Kidney epithelial cell (primary cell): Measurements from ENCODE around the gene MEPE. TPM values are rescaled to one million over a fixed set of nuclear protein-coding genes. Genes with fewer than 3 reads are reported as not detected.

Source experiments
- DNase-seq: peaks from one replicate; pipeline ENCODE4 v3.0.0-alpha.2; 2010; ENCODE audit warnings: low read depth
- H3K27me3 ChIP-seq: 2 replicates; pipeline ENCODE4 v1.6.0; 2011; ENCODE audit warnings: low read length; ENCODE audit not compliant: control insufficient read depth, insufficient read depth
- H3K36me3 ChIP-seq: 2 replicates; pipeline ENCODE4 v1.5.1; 2011; ENCODE audit warnings: low read length; ENCODE audit not compliant: control insufficient read depth, insufficient read depth
- H3K4me3 ChIP-seq: 2 replicates; pipeline ENCODE4 v1.5.1; 2011; ENCODE audit warnings: low read depth, mild to moderate bottlenecking, control low read depth, low read length
- total RNA-seq: library from RNA; depleted of rRNA; stranded (reverse); fragments of >200 nt; gene quantifications from 2 replicates; pipeline ENCODE4 v1.2.3, GENCODE V29; 2015
- TF ChIP-seq, protein P1 (sequence below): IDR thresholded peaks from 2 replicates; pipeline ENCODE4 v1.5.1; 2011; ENCODE audit warnings: mild to moderate bottlenecking, moderate library complexity, low read length, control low read depth, inconsistent platforms; ENCODE audit not compliant: insufficient read depth, poor library complexity, severe bottlenecking

MEPE gene
- total RNA-seq, 1 donor from 2014 or later: not detected

DNA sequence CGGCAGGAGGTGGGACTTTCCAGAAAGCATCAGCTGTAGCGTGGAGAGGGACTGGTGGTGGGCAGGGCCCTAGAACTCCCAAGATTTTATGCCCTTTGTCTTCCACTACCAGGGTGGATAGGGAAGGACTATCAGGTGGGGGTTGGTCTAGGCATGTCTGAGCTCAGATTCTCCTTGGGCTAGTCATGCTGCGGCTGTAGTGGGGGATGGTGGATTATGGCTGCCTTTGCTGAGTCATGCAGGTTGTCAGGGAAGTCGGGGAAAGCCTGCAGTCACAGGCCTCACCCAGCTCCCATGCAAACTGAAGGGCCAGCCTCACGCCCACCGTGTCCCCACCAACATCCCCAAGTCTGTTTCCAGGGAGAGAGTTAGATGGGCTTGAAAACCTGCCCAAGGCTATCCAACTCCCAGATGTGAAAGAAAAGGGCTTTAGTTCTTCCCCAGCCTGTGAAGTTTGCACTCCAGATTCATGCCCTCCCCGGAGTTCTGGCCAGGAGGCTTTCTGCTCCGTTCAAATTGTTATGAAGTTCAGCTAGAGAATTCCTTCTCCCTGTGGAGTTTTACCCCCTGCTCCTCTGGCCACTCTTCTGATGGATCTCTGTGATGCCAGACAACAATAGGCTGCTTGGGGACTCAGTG, 13.4 kb upstream of the MEPE start:
- Histone ChIP-seq H3K36me3 (no peaks in the 10 kb centered on the region), H3K4me3 (no peak overlapping the region), H3K27me3 (no peaks in the 10 kb centered on the region)
- TF ChIP-seq, protein P1, sequence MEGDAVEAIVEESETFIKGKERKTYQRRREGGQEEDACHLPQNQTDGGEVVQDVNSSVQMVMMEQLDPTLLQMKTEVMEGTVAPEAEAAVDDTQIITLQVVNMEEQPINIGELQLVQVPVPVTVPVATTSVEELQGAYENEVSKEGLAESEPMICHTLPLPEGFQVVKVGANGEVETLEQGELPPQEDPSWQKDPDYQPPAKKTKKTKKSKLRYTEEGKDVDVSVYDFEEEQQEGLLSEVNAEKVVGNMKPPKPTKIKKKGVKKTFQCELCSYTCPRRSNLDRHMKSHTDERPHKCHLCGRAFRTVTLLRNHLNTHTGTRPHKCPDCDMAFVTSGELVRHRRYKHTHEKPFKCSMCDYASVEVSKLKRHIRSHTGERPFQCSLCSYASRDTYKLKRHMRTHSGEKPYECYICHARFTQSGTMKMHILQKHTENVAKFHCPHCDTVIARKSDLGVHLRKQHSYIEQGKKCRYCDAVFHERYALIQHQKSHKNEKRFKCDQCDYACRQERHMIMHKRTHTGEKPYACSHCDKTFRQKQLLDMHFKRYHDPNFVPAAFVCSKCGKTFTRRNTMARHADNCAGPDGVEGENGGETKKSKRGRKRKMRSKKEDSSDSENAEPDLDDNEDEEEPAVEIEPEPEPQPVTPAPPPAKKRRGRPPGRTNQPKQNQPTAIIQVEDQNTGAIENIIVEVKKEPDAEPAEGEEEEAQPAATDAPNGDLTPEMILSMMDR: no peak
- DNase-seq: peak; percentile 71

DNA sequence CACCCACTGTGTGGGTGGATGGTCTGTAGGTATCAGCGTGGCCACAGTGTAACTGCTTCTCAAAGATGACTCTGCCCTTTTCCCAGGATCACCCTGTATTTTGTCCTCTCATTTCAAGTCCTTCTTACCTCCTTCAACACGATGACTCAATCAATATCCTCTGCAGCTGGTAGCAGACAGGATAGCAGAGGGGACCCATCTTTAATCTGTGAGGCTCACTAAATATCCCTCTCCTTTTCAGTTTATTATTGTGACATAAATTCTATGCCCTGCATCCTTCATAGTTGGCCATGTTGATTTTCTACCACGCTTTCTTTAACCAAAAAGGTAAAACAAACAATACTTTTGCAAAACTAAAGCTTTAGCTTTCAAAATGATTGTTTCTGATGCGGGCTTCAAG, 9.6 kb upstream of the MEPE start:
- no peaks in the 10 kb centered on the region for H3K36me3 ChIP-seq
- DNase-seq: no peak
- no peaks in the 10 kb centered on the region for H3K27me3 ChIP-seq
- H3K4me3 ChIP-seq: no peak overlapping the region
- TF ChIP-seq, protein P1: no peak

DNA sequence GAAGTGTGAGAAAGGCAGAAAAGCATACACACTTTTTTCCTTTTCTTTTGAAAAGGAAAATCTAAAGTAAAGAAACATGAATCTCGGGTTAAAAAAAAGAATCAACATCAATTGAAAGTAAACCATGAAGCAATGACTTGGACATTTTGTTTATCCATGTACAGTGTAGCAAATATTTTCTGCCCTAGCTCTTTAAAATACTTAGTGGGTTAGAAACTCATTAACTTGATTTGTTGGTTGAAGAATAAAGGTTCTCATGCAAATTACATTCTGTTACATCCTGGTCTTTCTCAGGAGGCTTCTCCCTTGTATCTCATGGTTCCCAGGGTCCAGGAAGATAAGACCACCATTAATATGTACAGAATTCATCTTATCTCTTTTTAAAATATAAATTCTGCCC, 9.0 kb upstream of the MEPE start:
- H3K4me3 ChIP-seq: no peak overlapping the region
- no peaks in the 10 kb centered on the region for H3K36me3 ChIP-seq
- H3K27me3 ChIP-seq: no peaks in the 10 kb centered on the region
- no peak for DNase-seq
- TF ChIP-seq, protein P1: no peak

DNA sequence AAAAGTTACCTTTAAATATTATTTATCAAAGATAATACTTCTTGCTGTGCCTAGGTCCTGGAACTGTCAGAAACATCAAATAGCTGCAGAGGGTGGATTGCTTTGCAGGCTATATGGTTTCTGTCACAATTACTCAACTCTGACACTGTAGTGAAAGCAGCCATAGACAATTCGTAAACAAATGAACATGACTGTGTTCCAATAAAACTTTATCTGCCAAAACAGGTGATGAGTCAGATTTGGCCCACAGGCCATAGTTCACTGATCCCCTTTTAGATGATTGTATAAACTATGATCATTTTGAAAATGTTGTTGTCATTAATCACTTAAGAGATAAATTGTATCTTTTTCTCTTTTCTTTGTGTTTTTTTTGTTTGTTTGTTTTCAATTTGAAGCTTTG, 8.4 kb upstream of the MEPE start:
- Histone ChIP-seq H3K27me3 (no peaks in the 10 kb centered on the region), H3K36me3 (no peaks in the 10 kb centered on the region), H3K4me3 (no peak overlapping the region)
- TF ChIP-seq, protein P1: no peak
- DNase-seq: no peak

DNA sequence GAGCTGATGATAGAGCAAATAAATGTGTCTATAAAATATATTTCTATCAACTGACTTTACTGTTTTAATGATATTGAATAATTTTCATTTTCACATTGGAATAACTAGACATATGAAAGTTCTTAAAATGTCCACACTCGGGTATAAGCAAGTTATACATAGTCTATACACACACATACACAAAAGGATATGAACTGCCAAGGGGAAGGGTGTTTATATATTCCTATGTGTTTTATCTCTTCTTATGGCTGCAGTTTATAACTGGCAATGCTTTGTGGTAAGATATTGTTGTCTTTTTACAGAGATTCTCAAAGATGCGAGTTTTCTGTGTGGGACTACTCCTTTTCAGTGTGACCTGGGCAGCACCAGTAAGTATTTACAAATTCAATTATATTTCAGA, 1.6 kb downstream of the MEPE start:
- Histone ChIP-seq H3K36me3 (no peaks in the 10 kb centered on the region), H3K27me3 (no peaks in the 10 kb centered on the region), H3K4me3 (no peak overlapping the region)
- TF ChIP-seq, protein P1: no peak
- no peak for DNase-seq

DNA sequence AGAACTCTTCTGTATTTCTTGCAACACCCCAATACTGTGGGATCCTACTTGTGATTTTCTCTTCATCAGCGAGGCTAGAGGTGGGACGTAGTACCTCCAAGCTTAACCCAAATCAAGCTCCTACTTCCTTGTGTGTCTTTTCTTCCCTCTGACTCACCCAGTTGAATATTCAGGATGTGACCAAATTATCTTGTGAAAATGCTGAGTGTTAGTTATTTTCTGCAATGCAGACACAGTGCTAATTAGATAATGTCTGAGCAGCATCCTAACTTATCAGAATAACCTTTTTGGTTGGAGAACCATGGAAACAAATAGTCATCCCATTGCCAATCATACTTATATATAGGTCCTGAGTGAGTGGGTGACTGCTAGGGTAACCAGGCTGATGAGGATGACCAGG, 2.4 kb downstream of the MEPE start:
- no peaks in the 10 kb centered on the region for H3K36me3 ChIP-seq
- no peak for DNase-seq
- H3K27me3 ChIP-seq: no peaks in the 10 kb centered on the region
- TF ChIP-seq, protein P1: no peak
- H3K4me3 ChIP-seq: no peak overlapping the region
